Urinary bladder (tissue), 4 donors: ENCODE results near the gene NFATC1. TPM values are rescaled to one million over a fixed set of nuclear protein-coding genes. Genes with fewer than 3 reads are reported as not detected.
"Not testable (repeated sequence)": the region's sequence is repeated elsewhere in the genome, so short reads cannot be mapped to it uniquely, and the experiment has no call there.

Source experiments
- DNase-seq: peaks from one replicate; pipeline ENCODE4 v3.0.0-alpha.2; 2015; ENCODE audit errors: extremely low spot score
- H3K27ac ChIP-seq: one replicate; pipeline ENCODE4 v1.5.1; 2013; ENCODE audit warnings: low read depth, mild to moderate bottlenecking, moderate library complexity
- H3K36me3 ChIP-seq: one replicate; pipeline ENCODE4 v1.6.1; 2013; ENCODE audit warnings: mild to moderate bottlenecking, moderate library complexity; ENCODE audit not compliant: insufficient read depth
- H3K4me1 ChIP-seq: one replicate; pipeline ENCODE4 v1.6.1; 2013; ENCODE audit warnings: mild to moderate bottlenecking, moderate library complexity; ENCODE audit not compliant: insufficient read depth
- H3K4me3 ChIP-seq: one replicate; pipeline ENCODE4 v1.5.1; 2013; ENCODE audit warnings: low read depth, low read length
- WGBS: extraction: QIAGEN DNeasy Blood & Tissue Kit; methylation state at CpG from one replicate; pipeline ENCODE4 v1.1.7; 2013; 5-methylcytosine and 5-hydroxymethylcytosine counted together
- polyA plus RNA-seq: library from polyadenylated mRNA; stranded (reverse); fragments of 200-250 nt; gene quantifications from one replicate; pipeline ENCODE4 v1.2.3, GENCODE V29; 2013
- total RNA-seq: library from RNA; depleted of rRNA; stranded (reverse); fragments of >200 nt; gene quantifications from one replicate; pipeline ENCODE4 v1.2.3, GENCODE V29; 2014
- donor health status: healthy with polysubstance abuse.
- donor health status: healthy.

The NFATC1 gene
- total and polyA plus RNA-seq, 2 donors: 8.5 to 11.3 TPM

GRCh38 chr18:79503406-79503805 is 107.7 kb downstream of the NFATC1 start:
- DNase-seq: no peak
- WGBS: 97% methylated on average over 11 of the region's 11 CpGs

GRCh38 chr18:79504034-79504433 is 108.3 kb downstream of the NFATC1 start:
- no peak for DNase-seq
- Histone ChIP-seq H3K27ac (no peak overlapping the region), H3K4me1 (no peaks in the 10 kb centered on the region), H3K36me3 (no peaks in the 10 kb centered on the region), H3K4me3 (no peak overlapping the region)
- 92% methylated on average over 12 of the region's 12 CpGs for WGBS

More at GRCh38 chr18:79503406-79503805, 107.7 kb downstream of the NFATC1 start:
- Histone ChIP-seq H3K36me3 (no peaks in the 10 kb centered on the region), H3K4me3 (no peak overlapping the region), H3K27ac (no peak overlapping the region), H3K4me1 (no peaks in the 10 kb centered on the region)

- not testable (repeated sequence) for H3K27ac ChIP-seq, H3K4me1 ChIP-seq, H3K4me3 ChIP-seq, DNase-seq, H3K36me3 ChIP-seq
- WGBS: 74% methylated on average over 5 of the region's 6 CpGs
Observed at GRCh38 chr18:79504495-79504894, 108.8 kb downstream of the NFATC1 start.

GRCh38 chr18:79505465-79505864 is 109.7 kb downstream of the NFATC1 start:
- WGBS: 90% methylated on average over 3 of the region's 3 CpGs
- not testable (repeated sequence) for H3K4me1 ChIP-seq, DNase-seq, H3K27ac ChIP-seq, H3K36me3 ChIP-seq, H3K4me3 ChIP-seq

GRCh38 chr18:79506191-79507075 is 110.7 kb downstream of the NFATC1 start:
- H3K4me1 ChIP-seq: no peaks in the 10 kb centered on the region
- H3K4me3 ChIP-seq: no peak overlapping the region
- no peaks in the 10 kb centered on the region for H3K36me3 ChIP-seq
- DNase-seq: no peak
- 68% methylated on average over 20 of the region's 20 CpGs for WGBS
- peak overlapping the region; percentile 0 for H3K27ac ChIP-seq

GRCh38 chr18:79507076-79507545 is 111.4 kb downstream of the NFATC1 start:
- peak overlapping the region; percentile 30 for H3K27ac ChIP-seq
- H3K36me3 ChIP-seq: no peaks in the 10 kb centered on the region
- no peaks in the 10 kb centered on the region for H3K4me1 ChIP-seq
- DNase-seq: no peak
- peak overlapping the region; percentile 15 for H3K4me3 ChIP-seq
- WGBS: 4% methylated on average over 24 of the region's 24 CpGs

GRCh38 chr18:79507546-79508480 is 112.1 kb downstream of the NFATC1 start:
- Histone ChIP-seq H3K4me1 (no peaks in the 10 kb centered on the region), H3K27ac (peak overlapping the region; percentile 30), H3K36me3 (no peaks in the 10 kb centered on the region), H3K4me3 (peak overlapping the region; percentile 15)
- 15% methylated on average over 46 of the region's 46 CpGs for WGBS
- no peak for DNase-seq

GRCh38 chr18:79508565-79509535 is 113.1 kb downstream of the NFATC1 start:
- no peaks in the 10 kb centered on the region for H3K4me1 ChIP-seq
- 90% methylated on average over 40 of the region's 40 CpGs for WGBS
- no peak for DNase-seq
- no peak overlapping the region for H3K27ac ChIP-seq
- no peak overlapping the region for H3K4me3 ChIP-seq
- H3K36me3 ChIP-seq: no peaks in the 10 kb centered on the region

GRCh38 chr18:79509536-79509930 is 113.8 kb downstream of the NFATC1 start:
- no peak for DNase-seq
- Histone ChIP-seq H3K4me1 (no peaks in the 10 kb centered on the region), H3K4me3 (no peak overlapping the region), H3K27ac (no peak overlapping the region), H3K36me3 (no peaks in the 10 kb centered on the region)
- WGBS: 94% methylated on average over 8 of the region's 8 CpGs

GRCh38 chr18:79510046-79510685 is 114.4 kb downstream of the NFATC1 start:
- 96% methylated on average over 20 of the region's 20 CpGs for WGBS
- H3K4me1 ChIP-seq: no peaks in the 10 kb centered on the region
- no peak overlapping the region for H3K27ac ChIP-seq
- H3K36me3 ChIP-seq: no peaks in the 10 kb centered on the region
- no peak for DNase-seq
- no peak overlapping the region for H3K4me3 ChIP-seq

GRCh38 chr18:79510731-79511241 is 115.1 kb downstream of the NFATC1 start:
- no peak for DNase-seq
- Histone ChIP-seq H3K4me1 (no peaks in the 10 kb centered on the region), H3K36me3 (no peaks in the 10 kb centered on the region), H3K27ac (no peak overlapping the region), H3K4me3 (no peak overlapping the region)
- WGBS: 97% methylated on average over 36 of the region's 36 CpGs

GRCh38 chr18:79511271-79511670 is 115.5 kb downstream of the NFATC1 start:
- Histone ChIP-seq H3K4me3 (no peak overlapping the region), H3K4me1 (no peaks in the 10 kb centered on the region), H3K36me3 (no peaks in the 10 kb centered on the region), H3K27ac (no peak overlapping the region)
- 96% methylated on average over 21 of the region's 21 CpGs for WGBS
- no peak for DNase-seq
